Erythroblast (primary cell): ENCODE measurements around the gene TMSB15B.

Experiments used
- GATA1 ChIP-seq: IDR thresholded peaks from 2 replicates; pipeline ENCODE4 v1.6.1; 2011; ENCODE audit warnings: low read depth, mild to moderate bottlenecking, control low read depth, low read length, moderate library complexity
- POLR2A ChIP-seq: IDR thresholded peaks from 2 replicates; pipeline ENCODE4 v1.6.1; 2011; ENCODE audit warnings: mild to moderate bottlenecking, low read length

GRCh38 chrX:104008831-104009230 lies 46.4 kb downstream of the TMSB15B start:
- TF ChIP-seq POLR2A (no peak), GATA1 (no peak)
